Liver (tissue), 9 donors: ENCODE results near the gene WDFY1. TPM values are rescaled to one million over a fixed set of nuclear protein-coding genes. Genes with fewer than 3 reads are reported as not detected.

Experiments used
- DNase-seq: peaks from one replicate; pipeline ENCODE4 v3.0.0-alpha.2; 2017; ENCODE audit warnings: low spot score
- H3K27ac ChIP-seq, 2 donors: one replicate each; pipeline ENCODE4 v1.7.0; 2013; ENCODE audit warnings: inconsistent platforms in 2 of 2, low read length in 2 of 2, control low read depth in 1 of 2, low read depth in 1 of 2, mild to moderate bottlenecking in 1 of 2
- H3K27me3 ChIP-seq, 4 donors: one replicate each; pipeline versions ENCODE4 v1.6.1 to v1.7.0; 2013; ENCODE audit warnings: low read length in 3 of 4, inconsistent platforms in 1 of 4, mild to moderate bottlenecking in 1 of 4, moderate library complexity in 1 of 4; ENCODE audit not compliant: control insufficient read depth in 4 of 4, insufficient read depth in 4 of 4
- H3K36me3 ChIP-seq, 4 donors: one replicate each; pipeline versions ENCODE4 v1.6.1 to v1.7.0; 2013; ENCODE audit warnings: low read length in 3 of 4, mild to moderate bottlenecking in 3 of 4, low read depth in 1 of 4, moderate library complexity in 1 of 4; ENCODE audit not compliant: control insufficient read depth in 4 of 4, insufficient read depth in 3 of 4
- H3K4me1 ChIP-seq, 4 donors: one replicate each; pipeline versions ENCODE4 v1.6.1 to v1.7.0; 2013; ENCODE audit warnings: low read length in 3 of 4, mild to moderate bottlenecking in 3 of 4, moderate library complexity in 1 of 4; ENCODE audit not compliant: control insufficient read depth in 4 of 4, insufficient read depth in 4 of 4
- H3K4me3 ChIP-seq, 3 donors: one replicate each; pipeline versions ENCODE4 v1.6.1 to v1.7.0; 2013; ENCODE audit warnings: low read length in 3 of 3, control low read depth in 1 of 3, low read depth in 1 of 3, mild to moderate bottlenecking in 1 of 3
- H3K9ac ChIP-seq, 2 donors: one replicate each; pipeline ENCODE4 v1.7.0; 2013; ENCODE audit warnings: low read length in 2 of 2, mild to moderate bottlenecking in 2 of 2, moderate library complexity in 2 of 2, control low read depth in 1 of 2, low read depth in 1 of 2
- H3K9me3 ChIP-seq, 4 donors: one replicate each; pipeline versions ENCODE4 v1.6.1 to v1.7.0; 2013; ENCODE audit warnings: low read length in 3 of 4; ENCODE audit not compliant: control insufficient read depth in 4 of 4
- FOXA1 ChIP-seq: IDR thresholded peaks from 2 replicates; pipeline ENCODE4 v1.6.1; 2016; ENCODE audit warnings: antibody characterized with exemption
- FOXA2 ChIP-seq: IDR thresholded peaks from 2 replicates; pipeline ENCODE4 v1.6.1; 2016; ENCODE audit warnings: antibody characterized with exemption
- GABPA ChIP-seq, 2 donors: IDR thresholded peaks in 1 of 2; conservative IDR thresholded peaks in 1 of 2; 2 replicates each; pipeline ENCODE4 v1.6.1; 2016; ENCODE audit warnings: antibody characterized with exemption in 2 of 2, mild to moderate bottlenecking in 1 of 2, moderate library complexity in 1 of 2
- HNF4A ChIP-seq, 2 donors: conservative IDR thresholded peaks; 2 replicates each; pipeline ENCODE4 v1.6.1; 2016; ENCODE audit warnings: antibody characterized with exemption in 2 of 2, mild to moderate bottlenecking in 2 of 2
- HNF4G ChIP-seq: IDR thresholded peaks from 2 replicates; pipeline ENCODE4 v1.6.1; 2016; ENCODE audit warnings: antibody characterized with exemption
- JUND ChIP-seq, 2 donors: IDR thresholded peaks; 2 replicates each; pipeline ENCODE4 v1.6.1; 2016; ENCODE audit warnings: antibody characterized with exemption in 2 of 2
- NR2F2 ChIP-seq: IDR thresholded peaks from 2 replicates; pipeline ENCODE4 v1.6.1; 2016; ENCODE audit warnings: antibody characterized with exemption
- SP1 ChIP-seq: IDR thresholded peaks from 2 replicates; pipeline ENCODE4 v1.6.1; 2018; ENCODE audit warnings: antibody characterized with exemption, mild to moderate bottlenecking
- TAF1 ChIP-seq: conservative IDR thresholded peaks from 2 replicates; pipeline ENCODE4 v1.6.1; 2016; ENCODE audit warnings: antibody characterized with exemption, mild to moderate bottlenecking
- YY1 ChIP-seq: IDR thresholded peaks from 2 replicates; pipeline ENCODE4 v1.6.1; 2016; ENCODE audit warnings: antibody characterized with exemption, mild to moderate bottlenecking
- WGBS: extraction: QIAGEN DNeasy Blood & Tissue Kit; methylation state at CpG from one replicate; pipeline ENCODE4 v1.1.7; 2013; 5-methylcytosine and 5-hydroxymethylcytosine counted together
- polyA plus RNA-seq, 2 donors: library from polyadenylated mRNA; stranded (reverse) in 1 of 2; unstranded in 1 of 2; fragments of 200-250 nt in 1 of 2; fragments of >200 nt in 1 of 2; fragmentation: Nextera tagmentation in 1 of 2; extraction: Ambion mirVana in 1 of 2; gene quantifications; one replicate each; pipeline versions ENCODE4 v1.2.1 to v1.2.3, GENCODE V29; 2013 to 2015
- total RNA-seq, 2 donors: library from RNA; depleted of rRNA; stranded (reverse); fragments of >200 nt; gene quantifications; one replicate each; pipeline ENCODE4 v1.2.3, GENCODE V29; 2014
- TF ChIP-seq, protein P1 (sequence below): IDR thresholded peaks from 2 replicates; pipeline ENCODE4 v1.6.1; 2016; ENCODE audit warnings: antibody characterized with exemption
- TF ChIP-seq, protein P2 (sequence below): fragments of 150-350 bp; IDR thresholded peaks from 2 replicates; pipeline ENCODE4 v1.5.1; 2017; ENCODE audit warnings: improper control_type of control experiment, low read depth, low read length; ENCODE audit not compliant: missing input control
- TF ChIP-seq, protein P3 (sequence below): IDR thresholded peaks from 2 replicates; pipeline ENCODE4 v1.6.1; 2016; ENCODE audit warnings: antibody characterized with exemption, mild to moderate bottlenecking
- TF ChIP-seq, protein P4 (sequence below): IDR thresholded peaks from 2 replicates; pipeline ENCODE4 v1.6.1; 2016; ENCODE audit warnings: antibody characterized with exemption
- donor health status: healthy.
- donor health status: healthy.
- donor health status: healthy.
- donor health status: healthy.
- donor health status: healthy.

Gene WDFY1
- total and polyA plus RNA-seq, 4 donors: 12.0 to 34.2 (median 24.1) TPM

DNA sequence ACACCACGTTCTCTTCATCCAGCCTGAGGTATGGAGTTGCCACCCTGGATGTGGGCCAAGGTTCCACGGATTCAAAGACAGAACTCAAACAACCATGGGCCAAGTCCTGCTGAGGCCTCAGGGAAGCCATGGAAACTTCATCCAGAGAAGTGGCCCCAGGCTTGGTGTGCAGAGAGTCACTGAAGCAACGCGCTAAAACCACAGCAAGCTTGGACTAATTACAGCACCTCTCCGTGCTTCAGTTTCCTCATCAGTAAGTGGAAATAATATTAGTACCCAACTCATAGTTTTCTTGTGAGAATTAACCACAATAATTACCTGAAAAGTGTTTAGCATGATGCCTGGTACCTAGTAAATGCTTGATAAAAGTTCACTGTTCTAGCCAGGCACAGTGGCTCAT lies 88.6 kb downstream of the WDFY1 start:
- TF ChIP-seq, protein P1, sequence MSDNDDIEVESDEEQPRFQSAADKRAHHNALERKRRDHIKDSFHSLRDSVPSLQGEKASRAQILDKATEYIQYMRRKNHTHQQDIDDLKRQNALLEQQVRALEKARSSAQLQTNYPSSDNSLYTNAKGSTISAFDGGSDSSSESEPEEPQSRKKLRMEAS: no peak
- TF ChIP-seq, protein P2, sequence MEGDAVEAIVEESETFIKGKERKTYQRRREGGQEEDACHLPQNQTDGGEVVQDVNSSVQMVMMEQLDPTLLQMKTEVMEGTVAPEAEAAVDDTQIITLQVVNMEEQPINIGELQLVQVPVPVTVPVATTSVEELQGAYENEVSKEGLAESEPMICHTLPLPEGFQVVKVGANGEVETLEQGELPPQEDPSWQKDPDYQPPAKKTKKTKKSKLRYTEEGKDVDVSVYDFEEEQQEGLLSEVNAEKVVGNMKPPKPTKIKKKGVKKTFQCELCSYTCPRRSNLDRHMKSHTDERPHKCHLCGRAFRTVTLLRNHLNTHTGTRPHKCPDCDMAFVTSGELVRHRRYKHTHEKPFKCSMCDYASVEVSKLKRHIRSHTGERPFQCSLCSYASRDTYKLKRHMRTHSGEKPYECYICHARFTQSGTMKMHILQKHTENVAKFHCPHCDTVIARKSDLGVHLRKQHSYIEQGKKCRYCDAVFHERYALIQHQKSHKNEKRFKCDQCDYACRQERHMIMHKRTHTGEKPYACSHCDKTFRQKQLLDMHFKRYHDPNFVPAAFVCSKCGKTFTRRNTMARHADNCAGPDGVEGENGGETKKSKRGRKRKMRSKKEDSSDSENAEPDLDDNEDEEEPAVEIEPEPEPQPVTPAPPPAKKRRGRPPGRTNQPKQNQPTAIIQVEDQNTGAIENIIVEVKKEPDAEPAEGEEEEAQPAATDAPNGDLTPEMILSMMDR: no peak
- TF ChIP-seq FOXA1 (no peak), JUND (IDR thresholded peaks at IDR 0.05) (no peak), TAF1 (no peak), NR2F2 (no peak), FOXA2 (no peak), HNF4A (conservative IDR thresholded peaks at IDR 0.05) (no peak), HNF4G (no peak)
- TF ChIP-seq, protein P3, sequence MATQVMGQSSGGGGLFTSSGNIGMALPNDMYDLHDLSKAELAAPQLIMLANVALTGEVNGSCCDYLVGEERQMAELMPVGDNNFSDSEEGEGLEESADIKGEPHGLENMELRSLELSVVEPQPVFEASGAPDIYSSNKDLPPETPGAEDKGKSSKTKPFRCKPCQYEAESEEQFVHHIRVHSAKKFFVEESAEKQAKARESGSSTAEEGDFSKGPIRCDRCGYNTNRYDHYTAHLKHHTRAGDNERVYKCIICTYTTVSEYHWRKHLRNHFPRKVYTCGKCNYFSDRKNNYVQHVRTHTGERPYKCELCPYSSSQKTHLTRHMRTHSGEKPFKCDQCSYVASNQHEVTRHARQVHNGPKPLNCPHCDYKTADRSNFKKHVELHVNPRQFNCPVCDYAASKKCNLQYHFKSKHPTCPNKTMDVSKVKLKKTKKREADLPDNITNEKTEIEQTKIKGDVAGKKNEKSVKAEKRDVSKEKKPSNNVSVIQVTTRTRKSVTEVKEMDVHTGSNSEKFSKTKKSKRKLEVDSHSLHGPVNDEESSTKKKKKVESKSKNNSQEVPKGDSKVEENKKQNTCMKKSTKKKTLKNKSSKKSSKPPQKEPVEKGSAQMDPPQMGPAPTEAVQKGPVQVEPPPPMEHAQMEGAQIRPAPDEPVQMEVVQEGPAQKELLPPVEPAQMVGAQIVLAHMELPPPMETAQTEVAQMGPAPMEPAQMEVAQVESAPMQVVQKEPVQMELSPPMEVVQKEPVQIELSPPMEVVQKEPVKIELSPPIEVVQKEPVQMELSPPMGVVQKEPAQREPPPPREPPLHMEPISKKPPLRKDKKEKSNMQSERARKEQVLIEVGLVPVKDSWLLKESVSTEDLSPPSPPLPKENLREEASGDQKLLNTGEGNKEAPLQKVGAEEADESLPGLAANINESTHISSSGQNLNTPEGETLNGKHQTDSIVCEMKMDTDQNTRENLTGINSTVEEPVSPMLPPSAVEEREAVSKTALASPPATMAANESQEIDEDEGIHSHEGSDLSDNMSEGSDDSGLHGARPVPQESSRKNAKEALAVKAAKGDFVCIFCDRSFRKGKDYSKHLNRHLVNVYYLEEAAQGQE: no peak
- Histone ChIP-seq H3K4me1 (no peaks in the 10 kb centered on the region), H3K27ac (no peak overlapping the region), H3K36me3 (no peaks in the 10 kb centered on the region), H3K9ac (no peak overlapping the region), H3K4me3 (no peak overlapping the region), H3K27me3 (no peaks in the 10 kb centered on the region), H3K9me3 (no peaks in the 10 kb centered on the region)
- WGBS: 76% methylated on average over 5 of the region's 5 CpGs
- DNase-seq: no peak

DNA sequence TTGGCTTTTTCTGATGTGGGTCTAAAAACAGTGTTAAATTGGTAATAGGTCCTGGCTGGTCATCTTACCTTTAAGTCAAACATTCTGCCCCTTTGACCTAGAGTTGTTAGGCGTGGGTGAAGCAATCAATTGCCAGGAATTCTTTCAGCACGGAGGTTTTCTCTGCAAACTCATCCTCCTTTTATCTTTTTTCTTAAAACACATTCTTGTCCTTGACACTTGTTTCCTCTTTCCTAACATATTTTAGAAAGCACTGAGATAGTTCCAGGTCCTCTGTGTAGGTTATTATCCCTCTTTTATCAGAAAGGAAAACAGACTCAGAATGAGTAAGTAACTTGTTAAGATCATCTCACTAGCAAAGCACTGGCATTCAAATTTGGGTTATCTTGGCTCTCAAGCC lies 89.1 kb downstream of the WDFY1 start:
- Histone ChIP-seq H3K9ac (no peak overlapping the region), H3K27ac (no peak overlapping the region), H3K36me3 (no peaks in the 10 kb centered on the region), H3K27me3 (no peaks in the 10 kb centered on the region), H3K4me3 (no peak overlapping the region), H3K9me3 (no peaks in the 10 kb centered on the region), H3K4me1 (no peaks in the 10 kb centered on the region)
- 42% methylated on average over 2 of the region's 2 CpGs for WGBS
- no peak for DNase-seq
- TF ChIP-seq, protein P1: no peak
- TF ChIP-seq, protein P4, sequence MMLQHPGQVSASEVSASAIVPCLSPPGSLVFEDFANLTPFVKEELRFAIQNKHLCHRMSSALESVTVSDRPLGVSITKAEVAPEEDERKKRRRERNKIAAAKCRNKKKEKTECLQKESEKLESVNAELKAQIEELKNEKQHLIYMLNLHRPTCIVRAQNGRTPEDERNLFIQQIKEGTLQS: no peak
- TF ChIP-seq SP1 (no peak), NR2F2 (no peak), GABPA (IDR thresholded peaks at IDR 0.05 in 1 of 2, conservative IDR thresholded peaks at IDR 0.05 in 1 of 2) (no peak), YY1 (no peak)
- TF ChIP-seq, protein P3: no peak
